DOHH2 (cell line): Measurements from ENCODE around the gene SLC7A6.

Experiments used
- H3F3A ChIP-seq: fragments of 200-600 bp; sonication (generic), shearing (Covaris generic); 2 replicates; pipeline ENCODE4 v1.6.0; 2016; ENCODE audit warnings: antibody characterized with exemption, mild to moderate bottlenecking; ENCODE audit not compliant: control insufficient read depth, insufficient read depth
- H3K27ac ChIP-seq: fragments of 200-600 bp; sonication (generic); 2 replicates; pipeline ENCODE4 v1.5.1; 2014; ENCODE audit warnings: low read depth, mild to moderate bottlenecking, low read length, moderate library complexity
- H3K27me3 ChIP-seq: fragments of 200-600 bp; sonication (generic); 2 replicates; pipeline ENCODE4 v1.6.1; 2014; ENCODE audit warnings: mild to moderate bottlenecking, low read length, mixed read lengths; ENCODE audit not compliant: control insufficient read depth
- H3K36me3 ChIP-seq: fragments of 200-600 bp; sonication (generic); 2 replicates; pipeline ENCODE4 v1.6.1; 2014; ENCODE audit warnings: mild to moderate bottlenecking, low read length, moderate library complexity, mixed read lengths; ENCODE audit not compliant: control insufficient read depth
- H3K4me1 ChIP-seq: fragments of 200-600 bp; sonication (generic); 2 replicates; pipeline ENCODE4 v1.6.1; 2014; ENCODE audit warnings: mild to moderate bottlenecking, low read length, mixed read lengths; ENCODE audit not compliant: control insufficient read depth
- H3K4me2 ChIP-seq: fragments of 200-600 bp; sonication (generic); 2 replicates; pipeline ENCODE4 v1.6.0; 2014; ENCODE audit warnings: mild to moderate bottlenecking, low read length, moderate library complexity
- H3K4me3 ChIP-seq: fragments of 200-600 bp; sonication (generic); 2 replicates; pipeline ENCODE4 v1.5.1; 2014; ENCODE audit warnings: mild to moderate bottlenecking, low read length, mixed read lengths
- H3K79me2 ChIP-seq: fragments of 200-600 bp; sonication (generic); 2 replicates; pipeline ENCODE4 v1.6.1; 2014; ENCODE audit warnings: mild to moderate bottlenecking, low read length, mixed read lengths; ENCODE audit not compliant: control insufficient read depth
- H3K9me2 ChIP-seq: fragments of 200-600 bp; sonication (generic); replicated peaks from 2 replicates; pipeline ENCODE4 v1.6.1; 2014; ENCODE audit warnings: mild to moderate bottlenecking, low read length, mixed read lengths; ENCODE audit not compliant: control insufficient read depth
- H3K9me3 ChIP-seq: fragments of 200-600 bp; sonication (generic); 2 replicates; pipeline ENCODE4 v1.6.1; 2014; ENCODE audit warnings: antibody characterized with exemption, low read length, mixed read lengths; ENCODE audit not compliant: control insufficient read depth, insufficient read depth
- H4K20me1 ChIP-seq: fragments of 200-600 bp; sonication (generic); 2 replicates; pipeline ENCODE4 v1.6.0; 2014; ENCODE audit warnings: low read depth, mild to moderate bottlenecking, antibody characterized with exemption, low read length, moderate library complexity; ENCODE audit not compliant: control insufficient read depth, insufficient read depth
- CTCF ChIP-seq: fragments of 200-600 bp; sonication (generic); IDR thresholded peaks from one replicate; pipeline ENCODE4 v1.5.1; 2014; ENCODE audit warnings: antibody characterized with exemption, mild to moderate bottlenecking, low read depth, low read length; ENCODE audit not compliant: poor library complexity, severe bottlenecking
- EZH2phosphoT487 ChIP-seq: fragments of 200-600 bp; sonication (generic); IDR thresholded peaks from 2 replicates; pipeline ENCODE4 v1.6.1; 2017; ENCODE audit warnings: borderline replicate concordance, mild to moderate bottlenecking, antibody characterized with exemption, low read length, moderate library complexity, mixed read lengths

Gene SLC7A6

GRCh38 chr16:68216240-68216639 lies 48.1 kb upstream of the SLC7A6 start:
- Histone ChIP-seq H3K9me2 (no peaks in the 10 kb centered on the region), H3F3A (peaks cover 2% of the 10 kb centered on the region; the same call in 1 of the 2 replicates), H3K9me3 (no peaks in the 10 kb centered on the region), H3K79me2 (no peaks in the 10 kb centered on the region), H4K20me1 (no peaks in the 10 kb centered on the region), H3K27ac (no peak overlapping the region), H3K4me3 (no peak overlapping the region), H3K27me3 (no peaks in the 10 kb centered on the region), H3K4me2 (no peak overlapping the region), H3K36me3 (no peaks in the 10 kb centered on the region; the same call in 1 of the 2 replicates), H3K4me1 (peaks cover 3% of the 10 kb centered on the region; the same call in 1 of the 2 replicates)
- TF ChIP-seq CTCF = no peak
- TF ChIP-seq EZH2phosphoT487 = no peak

- TF ChIP-seq EZH2phosphoT487 = no peak
- TF ChIP-seq CTCF = no peak
- no peaks in the 10 kb centered on the region for H3K9me2 ChIP-seq
- no peaks in the 10 kb centered on the region for H4K20me1 ChIP-seq
- no peak overlapping the region for H3K27ac ChIP-seq
- no peaks in the 10 kb centered on the region for H3K79me2 ChIP-seq
- no peak overlapping the region for H3K4me2 ChIP-seq
- H3K27me3 ChIP-seq = no peaks in the 10 kb centered on the region
- H3K4me3 ChIP-seq = no peak overlapping the region
- no peaks in the 10 kb centered on the region; the same call in 1 of the 2 replicates for H3K36me3 ChIP-seq
- H3F3A ChIP-seq = peaks cover 2% of the 10 kb centered on the region; the same call in 1 of the 2 replicates
- H3K4me1 ChIP-seq = peaks cover 3% of the 10 kb centered on the region; the same call in 1 of the 2 replicates
- H3K9me3 ChIP-seq = no peaks in the 10 kb centered on the region
Observed at GRCh38 chr16:68217506-68217905, 46.8 kb upstream of the SLC7A6 start.

- Histone ChIP-seq H3K36me3 (no peaks in the 10 kb centered on the region; the same call in 1 of the 2 replicates), H3K27me3 (no peaks in the 10 kb centered on the region), H3K9me3 (no peaks in the 10 kb centered on the region), H3K4me3 (no peak overlapping the region), H3K27ac (no peak overlapping the region), H3F3A (no peaks in the 10 kb centered on the region), H3K4me2 (no peak overlapping the region), H3K9me2 (no peaks in the 10 kb centered on the region), H4K20me1 (no peaks in the 10 kb centered on the region), H3K79me2 (no peaks in the 10 kb centered on the region), H3K4me1 (no peaks in the 10 kb centered on the region)
- TF ChIP-seq EZH2phosphoT487 (no peak), CTCF (no peak)
Observed at GRCh38 chr16:68219725-68220351, 44.5 kb upstream of the SLC7A6 start.
